Body of pancreas (tissue), 4 donors: ENCODE measurements around the gene NHSL1. TPM values are rescaled to one million over a fixed set of nuclear protein-coding genes. Genes with fewer than 3 reads are reported as not detected.

Source experiments
- ATAC-seq: fragments of 150-250 bp; one replicate; pipeline ENCODE4 v1.9.1; 2016
- DNase-seq, 4 donors: peaks; one replicate each; pipeline ENCODE4 v3.0.0-alpha.2; 2019
- H3K27ac ChIP-seq, 4 donors: fragments of 200-600 bp; sonication (generic); 1 replicate in 3 of 4; 2 replicates in 1 of 4; pipeline versions ENCODE4 v1.5.1 to v1.6.1; 2016 to 2019; ENCODE audit warnings: mild to moderate bottlenecking in 1 of 4, mixed read lengths in 1 of 4, moderate library complexity in 1 of 4
- H3K27me3 ChIP-seq, 2 donors: fragments of 200-600 bp; sonication (generic); one replicate each; pipeline ENCODE4 v1.6.0; 2016; ENCODE audit warnings: mild to moderate bottlenecking in 1 of 2
- H3K36me3 ChIP-seq, 2 donors: fragments of 200-600 bp; sonication (generic); replicated peaks in 1 of 2; 2 replicates each; pipeline ENCODE4 v1.5.1; 2016; ENCODE audit warnings: low read depth in 2 of 2; ENCODE audit not compliant: insufficient read depth in 1 of 2
- H3K4me1 ChIP-seq: fragments of 200-600 bp; sonication (generic); one replicate; pipeline ENCODE4 v1.6.0; 2016
- H3K4me3 ChIP-seq, 2 donors: fragments of 200-600 bp; sonication (generic); 1 replicate in 1 of 2; 2 replicates in 1 of 2; pipeline ENCODE4 v1.5.1; 2016 to 2019
- H3K9me3 ChIP-seq, 3 donors: fragments of 200-600 bp; sonication (generic); 1 replicate in 2 of 3; 2 replicates in 1 of 3; pipeline ENCODE4 v1.5.1; 2016
- POLR2A ChIP-seq, 3 donors: fragments of 450-650 bp; IDR thresholded peaks; one replicate each; pipeline ENCODE4 v1.6.1; 2016; ENCODE audit warnings: antibody characterized with exemption in 3 of 3, mild to moderate bottlenecking in 2 of 3
- WGBS, 2 donors: methylation state at CpG; one replicate each; pipeline ENCODE4 v1.1.5; 2017; 5-methylcytosine and 5-hydroxymethylcytosine counted together
- intact Hi-C: fragments of 100-400 bp; cut with DNase I; formaldehyde crosslinking; loops from one replicate; pipeline ENCODE4 v1.15.1; 2023
- total RNA-seq, 2 donors: library from RNA; depleted of rRNA; stranded (reverse); fragments of >200 nt; gene quantifications; one replicate each; pipeline ENCODE4 v1.1.0, GENCODE V29; 2016
- TF ChIP-seq, protein P1 (sequence below), 7 experiments: fragments of 450-650 bp in 4 of 7; fragments of 200-600 bp in 3 of 7; sonication (generic) in 3 of 7; IDR thresholded peaks; one replicate each; pipeline ENCODE4 v1.5.1; 2016 to 2019; ENCODE audit warnings: antibody characterized with exemption in 7 of 7

The NHSL1 gene
- total RNA-seq, 2 donors from 2014 or later, result 5.2 to 7.3 TPM

DNA sequence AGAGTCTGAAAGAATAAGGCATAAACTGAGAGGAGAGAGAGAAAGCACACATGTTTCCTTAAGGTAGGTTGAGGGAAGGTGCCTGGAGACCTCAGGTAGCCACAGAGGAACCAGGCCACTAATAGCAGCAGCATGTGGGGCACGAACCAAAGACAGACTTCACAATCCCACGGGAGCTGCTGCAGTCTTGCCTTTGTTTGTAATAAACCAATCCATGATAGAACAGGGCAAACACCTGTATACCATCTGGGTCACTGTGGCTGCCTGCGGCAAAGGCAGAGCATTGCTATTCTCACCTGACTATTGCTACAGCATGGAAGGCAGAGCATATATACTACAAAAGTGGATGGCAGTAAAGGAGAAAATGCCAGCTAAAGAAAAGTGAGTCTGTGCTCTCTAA, 59.0 kb downstream of the NHSL1 start:
- WGBS, 2 donors, result 10 to 31% methylated on average over 3 of the region's 3 CpGs
- no peak for DNase-seq

DNA sequence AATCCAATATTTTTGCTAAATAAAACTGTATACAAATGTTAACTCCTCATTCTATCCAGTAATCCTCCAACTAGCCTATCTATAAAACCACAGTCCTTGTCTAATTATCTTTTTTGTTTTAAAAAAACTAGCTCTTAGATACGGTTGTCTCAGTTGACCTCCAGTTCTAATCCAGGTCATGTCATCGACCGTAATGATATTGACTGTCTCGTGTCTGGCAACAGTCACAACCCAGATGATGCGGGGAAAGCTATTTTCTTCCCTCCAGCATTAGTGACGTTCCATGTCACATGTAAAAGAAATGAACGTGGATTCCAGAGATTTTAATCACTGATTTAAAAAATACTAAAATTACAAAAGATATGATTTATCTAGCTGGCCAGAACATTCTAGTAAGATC, 59.7 kb downstream of the NHSL1 start:
- ATAC-seq (no peak), DNase-seq (no peak)
- no peak overlapping the region for H3K27ac ChIP-seq
- intact Hi-C loops, result no loop called here
- H3K4me1 ChIP-seq, result no peaks in the 10 kb centered on the region
- no peaks in the 10 kb centered on the region for H3K9me3 ChIP-seq
- H3K4me3 ChIP-seq, result no peak overlapping the region
- H3K27me3 ChIP-seq, result no peaks in the 10 kb centered on the region
- H3K36me3 ChIP-seq, result no peaks in the 10 kb centered on the region
- 62 to 67% methylated on average over 7 of the region's 7 CpGs for WGBS, 2 donors
- no peak for TF ChIP-seq POLR2A (IDR thresholded peaks at IDR 0.05)
- TF ChIP-seq, protein P1, sequence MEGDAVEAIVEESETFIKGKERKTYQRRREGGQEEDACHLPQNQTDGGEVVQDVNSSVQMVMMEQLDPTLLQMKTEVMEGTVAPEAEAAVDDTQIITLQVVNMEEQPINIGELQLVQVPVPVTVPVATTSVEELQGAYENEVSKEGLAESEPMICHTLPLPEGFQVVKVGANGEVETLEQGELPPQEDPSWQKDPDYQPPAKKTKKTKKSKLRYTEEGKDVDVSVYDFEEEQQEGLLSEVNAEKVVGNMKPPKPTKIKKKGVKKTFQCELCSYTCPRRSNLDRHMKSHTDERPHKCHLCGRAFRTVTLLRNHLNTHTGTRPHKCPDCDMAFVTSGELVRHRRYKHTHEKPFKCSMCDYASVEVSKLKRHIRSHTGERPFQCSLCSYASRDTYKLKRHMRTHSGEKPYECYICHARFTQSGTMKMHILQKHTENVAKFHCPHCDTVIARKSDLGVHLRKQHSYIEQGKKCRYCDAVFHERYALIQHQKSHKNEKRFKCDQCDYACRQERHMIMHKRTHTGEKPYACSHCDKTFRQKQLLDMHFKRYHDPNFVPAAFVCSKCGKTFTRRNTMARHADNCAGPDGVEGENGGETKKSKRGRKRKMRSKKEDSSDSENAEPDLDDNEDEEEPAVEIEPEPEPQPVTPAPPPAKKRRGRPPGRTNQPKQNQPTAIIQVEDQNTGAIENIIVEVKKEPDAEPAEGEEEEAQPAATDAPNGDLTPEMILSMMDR (IDR thresholded peaks at IDR 0.05), result no peak

More for the DNA sequence above, 59.0 kb downstream of the NHSL1 start:
- TF ChIP-seq, protein P1 (IDR thresholded peaks at IDR 0.05), result no peak
- no peak for TF ChIP-seq POLR2A (IDR thresholded peaks at IDR 0.05)
- Histone ChIP-seq H3K9me3 (no peaks in the 10 kb centered on the region), H3K27ac (no peak overlapping the region), H3K4me1 (no peaks in the 10 kb centered on the region), H3K27me3 (no peaks in the 10 kb centered on the region), H3K36me3 (no peaks in the 10 kb centered on the region), H3K4me3 (no peak overlapping the region)
- ATAC-seq, result no peak
- intact Hi-C loops, result no loop called here

DNA sequence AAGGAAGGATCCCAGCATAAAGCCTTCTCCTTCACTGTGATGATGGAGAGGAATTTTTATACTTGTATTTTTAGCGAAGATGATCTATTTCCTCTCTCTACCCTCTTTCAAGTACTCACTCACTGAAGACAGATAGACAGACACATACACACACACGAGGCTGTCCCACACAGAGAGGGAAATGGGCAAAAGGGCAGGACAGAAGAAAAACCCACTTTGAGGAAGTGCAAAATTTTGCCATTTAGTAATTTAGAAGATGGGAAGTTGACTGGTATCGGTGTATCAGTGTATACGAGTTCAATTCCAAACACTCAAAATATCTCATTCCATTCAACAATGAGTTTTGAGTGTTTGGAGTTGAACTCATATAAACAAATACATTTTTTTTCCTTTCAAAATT, 64.4 kb downstream of the NHSL1 start:
- no peaks in the 10 kb centered on the region for H3K27me3 ChIP-seq
- DNase-seq, result no peak
- H3K9me3 ChIP-seq, result no peaks in the 10 kb centered on the region
- no peak overlapping the region for H3K27ac ChIP-seq
- H3K4me3 ChIP-seq, result no peak overlapping the region
- no peak for TF ChIP-seq POLR2A (IDR thresholded peaks at IDR 0.05)
- TF ChIP-seq, protein P1 (IDR thresholded peaks at IDR 0.05), result no peak
- H3K36me3 ChIP-seq, result peaks cover 0 to 4% of the 10 kb centered on the region in 2 donors
- intact Hi-C loops, result loop anchor here (5.0 kb wide), 2 partner anchors 77 to 327 kb away; no protein-coding TSS in a partner anchor
- H3K4me1 ChIP-seq, result no peaks in the 10 kb centered on the region
- ATAC-seq, result no peak
- WGBS, 2 donors, result 63 to 82% methylated on average over 4 of the region's 4 CpGs

DNA sequence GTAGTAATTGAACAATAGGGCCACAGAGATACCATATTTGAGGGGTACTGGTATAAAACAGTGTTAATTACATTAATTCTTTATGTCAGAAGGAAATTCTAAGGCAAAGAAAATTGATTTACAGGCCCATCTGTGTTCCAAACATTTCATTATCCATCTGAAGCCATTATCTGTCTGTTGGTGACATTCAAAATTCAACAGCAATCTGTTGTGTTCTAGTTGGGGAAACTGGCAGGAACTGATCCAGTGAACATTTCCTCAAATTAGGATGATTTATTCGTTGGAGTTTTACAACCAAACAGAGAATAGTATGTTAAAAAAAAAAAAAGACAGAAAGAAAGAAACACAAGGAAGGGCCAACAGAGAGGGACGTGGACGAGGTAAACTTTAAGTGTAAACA, 65.2 kb downstream of the NHSL1 start:
- intact Hi-C loops, result loop anchor here (5.0 kb wide), 2 partner anchors 78 to 328 kb away; no protein-coding TSS in a partner anchor

DNA sequence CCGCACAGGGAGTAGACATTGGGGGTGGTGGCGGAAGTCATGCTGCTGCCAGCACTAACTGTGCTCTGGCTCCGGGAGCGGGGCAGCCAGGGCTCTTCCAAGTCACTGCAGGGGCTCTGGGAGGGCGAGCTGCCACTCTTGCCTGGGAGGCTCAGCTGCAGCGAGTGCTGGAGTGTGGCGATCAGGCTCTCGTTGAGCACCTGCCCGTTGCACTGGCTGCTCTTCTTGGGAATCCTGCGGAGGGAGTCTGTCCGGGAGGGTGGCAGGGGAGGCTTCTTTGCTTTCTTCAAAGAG, 67.3 kb downstream of the NHSL1 start:
- H3K27me3 ChIP-seq, result no peaks in the 10 kb centered on the region
- H3K4me1 ChIP-seq, result no peaks in the 10 kb centered on the region
- H3K4me3 ChIP-seq, result no peak overlapping the region
- no peak overlapping the region for H3K27ac ChIP-seq
- intact Hi-C loops, result loop anchor here (5.0 kb wide), 2 partner anchors 80 to 330 kb away; no protein-coding TSS in a partner anchor
- H3K36me3 ChIP-seq, result peaks cover 0 to 4% of the 10 kb centered on the region in 2 donors
- H3K9me3 ChIP-seq, result no peaks in the 10 kb centered on the region
- TF ChIP-seq, protein P1 (IDR thresholded peaks at IDR 0.05), result no peak
- no peak for TF ChIP-seq POLR2A (IDR thresholded peaks at IDR 0.05)
- ATAC-seq (no peak), DNase-seq (no peak)
- 92 to 100% methylated on average over 5 to 11 of the region's 11 CpGs for WGBS, 2 donors

More for the DNA sequence above, 65.2 kb downstream of the NHSL1 start:
- 56 to 60% methylated on average over 3 of the region's 3 CpGs for WGBS, 2 donors
- H3K4me3 ChIP-seq, result no peak overlapping the region
- TF ChIP-seq POLR2A (IDR thresholded peaks at IDR 0.05), result no peak
- TF ChIP-seq, protein P1 (IDR thresholded peaks at IDR 0.05), result no peak
- no peak for DNase-seq
- no peak for ATAC-seq
- H3K9me3 ChIP-seq, result no peaks in the 10 kb centered on the region
- H3K27me3 ChIP-seq, result no peaks in the 10 kb centered on the region
- no peak overlapping the region for H3K27ac ChIP-seq
- H3K4me1 ChIP-seq, result no peaks in the 10 kb centered on the region
- H3K36me3 ChIP-seq, result peaks cover 0 to 4% of the 10 kb centered on the region in 2 donors
